ENCODE measurements around the gene LETM1. TPM values are rescaled to one million over a fixed set of nuclear protein-coding genes. Genes with fewer than 3 reads are reported as not detected.
A peak's percentile ranks its signal among the peaks of the same experiment; 100 is the strongest.

Gene LETM1
- total and polyA plus RNA-seq, 2 of the 13 experiments (the other 11 are each of a cell fraction or from before 2014, with no cell fraction given) = 9.7 to 41.6 TPM

DNA sequence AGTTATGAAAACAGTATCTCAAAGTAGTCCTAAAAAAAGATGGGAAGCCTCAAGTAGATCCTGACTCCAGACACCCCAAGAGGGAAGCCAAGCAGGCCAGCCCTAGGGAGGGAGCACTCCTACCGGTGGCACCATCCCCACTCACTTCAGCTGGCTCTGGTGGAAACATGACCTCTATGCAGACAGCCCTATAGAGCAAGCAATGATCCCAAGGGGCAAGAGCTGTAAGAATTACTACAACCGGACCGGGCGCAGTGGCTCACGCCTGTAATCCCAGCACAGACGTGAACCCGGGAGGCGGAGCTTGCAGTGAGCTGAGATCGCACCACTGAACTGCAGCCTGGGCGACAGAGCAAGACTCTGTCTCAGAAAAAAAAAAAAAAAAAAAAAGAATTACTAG is 5.7 kb downstream of the LETM1 start:
- Histone ChIP-seq H3K4me3 (replicated peaks in 1 of 3; ENCODE audit: insufficient read depth in 1 of 3, low read depth in 2 of 3, low read length in 3 of 3) (no peak overlapping the region), H3K27me3 (ENCODE audit: control insufficient read depth in 1 of 2, insufficient read depth in 2 of 2, low read length in 2 of 2) (no peaks in the 10 kb centered on the region; a peak in 1 of 5 replicates), H3K36me3 (replicated peaks in 1 of 2; ENCODE audit: control insufficient read depth in 1 of 2, insufficient read depth in 2 of 2, low read length in 2 of 2) (peaks cover 1 to 20% of the 10 kb centered on the region in 2 experiments; a peak in 3 of 5 replicates), H3K27ac (ENCODE audit: extremely low read length, insufficient read depth, low read length) (no peak overlapping the region), H4K20me1 (ENCODE audit: insufficient read depth, low read length) (peaks cover 3% of the 10 kb centered on the region; the same call in 1 of the 2 replicates), H3K9ac (ENCODE audit: insufficient read depth, low read depth, low read length) (no peak overlapping the region), H3K4me1 (ENCODE audit: insufficient read depth, low read length) (peaks cover 66% of the 10 kb centered on the region), H3K4me2 (ENCODE audit: low read depth, low read length) (no peak overlapping the region), H2AFZ (ENCODE audit: low read length) (no peak overlapping the region), H3K79me2 (ENCODE audit: insufficient read depth, low read length) (peaks cover 40% of the 10 kb centered on the region), H3K9me3 (ENCODE audit: low read length) (no peaks in the 10 kb centered on the region)
- peak; percentile 16; the same call in 1 of the 3 replicates for ATAC-seq
- no peak for FAIRE-seq
- no peak for DNase-seq (ENCODE audit: low spot score)
- ChIA-PET CTCF (ENCODE audit: low intra/inter-chr PET ratio, low total read pairs) (no interaction called here), POLR2A (interaction anchor here (0.7 to 1.4 kb wide), 2 partner anchors 10 to 13 kb away, joined by 4 to 5 read pairs; no protein-coding TSS in a partner anchor)
- peak; percentile 72 for TF ChIP-seq ZNF263 (CRISPR knock-in tag; IDR thresholded peaks at IDR 0.05)
- TF ChIP-seq ZSCAN9 (CRISPR knock-in tag; IDR thresholded peaks at IDR 0.05; ENCODE audit: borderline replicate concordance) = no peak
- no peak for TF ChIP-seq ZNF772 (CRISPR knock-in tag; IDR thresholded peaks at IDR 0.05)
- no TSS peak for BruUV-seq (replicated peaks)
- in situ Hi-C loops (cut with HindIII; ENCODE audit: extremely low pct_ligation_motif_present, low pct_unique_long_range_greater_than_20kb) (no loop called here), intact Hi-C loops (cut with micrococcal nuclease; ENCODE audit: unreplicated experiment) (no loop called here)
- WGBS (ENCODE audit: low lambda C conversion rate) = 87% methylated on average over 10 of the region's 10 CpGs

DNA sequence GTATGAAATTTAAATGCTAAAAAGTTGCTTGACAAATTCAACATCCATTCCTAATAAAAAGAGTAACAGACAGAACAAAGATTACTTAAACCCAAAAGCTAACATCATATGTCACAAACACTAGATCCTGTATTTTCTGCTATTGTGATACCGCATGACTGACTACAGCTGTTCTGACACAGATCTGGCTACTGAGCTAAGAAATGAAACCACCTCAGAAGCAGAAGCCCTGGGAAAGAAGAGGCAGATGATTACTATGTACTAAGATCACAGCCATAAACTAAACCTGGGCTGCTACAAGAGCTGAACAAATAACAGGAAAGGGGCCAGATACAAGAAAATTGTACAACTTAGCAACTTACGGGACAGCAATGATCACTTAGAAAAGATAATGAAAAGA is 9.4 kb downstream of the LETM1 start:
- POLR2A ChIA-PET = interaction anchor here (2.2 kb wide), 1 partner anchor 10 kb away, joined by 5 read pairs; the partner anchor contains the start of gene LETM1
- in situ Hi-C loops (cut with HindIII; ENCODE audit: extremely low pct_ligation_motif_present, low pct_unique_long_range_greater_than_20kb) (no loop called here), intact Hi-C loops (cut with micrococcal nuclease; ENCODE audit: unreplicated experiment) (no loop called here)
- H2AFZ ChIP-seq (ENCODE audit: low read length) = no peak overlapping the region
- CTCF ChIA-PET (ENCODE audit: low intra/inter-chr PET ratio, low total read pairs) = no interaction called here
- no peaks in the 10 kb centered on the region for H3K27me3 ChIP-seq (ENCODE audit: control insufficient read depth in 1 of 2, insufficient read depth in 2 of 2, low read length in 2 of 2)
- H4K20me1 ChIP-seq (ENCODE audit: insufficient read depth, low read length) = peaks cover under 1% of the 10 kb centered on the region
- no peak overlapping the region for H3K4me2 ChIP-seq (ENCODE audit: low read depth, low read length)
- H3K4me1 ChIP-seq (ENCODE audit: insufficient read depth, low read length) = peaks cover 30% of the 10 kb centered on the region
- FAIRE-seq (no peak), DNase-seq (ENCODE audit: low spot score) (no peak), ATAC-seq (no peak)
- H3K9ac ChIP-seq (ENCODE audit: insufficient read depth, low read depth, low read length) = no peak overlapping the region
- peaks cover 18 to 43% of the 10 kb centered on the region in 2 experiments; a peak in 4 of 5 replicates for H3K36me3 ChIP-seq (replicated peaks in 1 of 2; ENCODE audit: control insufficient read depth in 1 of 2, insufficient read depth in 2 of 2, low read length in 2 of 2)
- no peaks in the 10 kb centered on the region for H3K9me3 ChIP-seq (ENCODE audit: low read length)
- no peak overlapping the region for H3K4me3 ChIP-seq (replicated peaks in 1 of 3; ENCODE audit: insufficient read depth in 1 of 3, low read depth in 2 of 3, low read length in 3 of 3)
- peaks cover 20% of the 10 kb centered on the region for H3K79me2 ChIP-seq (ENCODE audit: insufficient read depth, low read length)
- 98% methylated on average over 2 of the region's 2 CpGs for WGBS (ENCODE audit: low lambda C conversion rate)
- H3K27ac ChIP-seq (ENCODE audit: extremely low read length, insufficient read depth, low read length) = no peak overlapping the region
- BruUV-seq (replicated peaks) = no TSS peak
- TF ChIP-seq ZBTB25 (CRISPR knock-in tag; IDR thresholded peaks at IDR 0.05) = no peak
- no peak for TF ChIP-seq CREB1 (IDR thresholded peaks at IDR 0.05)
- TF ChIP-seq CREB1 (CRISPR knock-in tag; IDR thresholded peaks at IDR 0.05) = no peak
- TF ChIP-seq REL (CRISPR knock-in tag; conservative IDR thresholded peaks at IDR 0.05) = no peak
- no peak for TF ChIP-seq TCF12 (IDR thresholded peaks at IDR 0.05)
- no peak for TF ChIP-seq TCF12 (CRISPR knock-in tag; IDR thresholded peaks at IDR 0.05)
- TF ChIP-seq POGZ (CRISPR knock-in tag; IDR thresholded peaks at IDR 0.05) = no peak
- TF ChIP-seq KLF9 (CRISPR knock-in tag; IDR thresholded peaks at IDR 0.05; ENCODE audit: low read depth) = no peak
- no peak for TF ChIP-seq ZNF362 (CRISPR knock-in tag; IDR thresholded peaks at IDR 0.05; ENCODE audit: borderline replicate concordance)
- TF ChIP-seq SRY (CRISPR knock-in tag; IDR thresholded peaks at IDR 0.05) = no peak
- TF ChIP-seq HOXA5 (CRISPR knock-in tag; IDR thresholded peaks at IDR 0.05) = no peak
- no peak for TF ChIP-seq ZNF468 (CRISPR knock-in tag; IDR thresholded peaks at IDR 0.05)
- no peak for TF ChIP-seq CENPX (CRISPR knock-in tag; IDR thresholded peaks at IDR 0.05)
- TF ChIP-seq RAD51 (IDR thresholded peaks at IDR 0.05; ENCODE audit: borderline replicate concordance) = no peak
- TF ChIP-seq KLF6 (CRISPR knock-in tag; IDR thresholded peaks at IDR 0.05) = no peak
- no peak for TF ChIP-seq PAF1 (CRISPR knock-in tag; IDR thresholded peaks at IDR 0.05)
- TF ChIP-seq HOXA3 (CRISPR knock-in tag; IDR thresholded peaks at IDR 0.05) = no peak
- no peak for TF ChIP-seq ZNF737 (CRISPR knock-in tag; IDR thresholded peaks at IDR 0.05; ENCODE audit: borderline replicate concordance)
